Fibroblast of lung (primary cell): ENCODE data around the gene IFNW1. TPM values are rescaled to one million over a fixed set of nuclear protein-coding genes. Genes with fewer than 3 reads are reported as not detected.
"Not testable (repeated sequence)": the region's sequence is repeated elsewhere in the genome, so short reads cannot be mapped to it uniquely, and the experiment has no call there.

Experiments used
- DNase-seq, 2 donors: peaks; one replicate each; pipeline versions ENCODE4 v3.0.0 to v3.0.0-alpha.2; 2010; ENCODE audit warnings: low read depth in 2 of 2
- H2AFZ ChIP-seq: 2 replicates; pipeline ENCODE4 v1.5.1; 2012; ENCODE audit warnings: low read length, control low read depth, inconsistent platforms
- H3K27ac ChIP-seq: 2 replicates; pipeline ENCODE4 v1.5.1; 2011; ENCODE audit warnings: low read length, control low read depth; ENCODE audit not compliant: insufficient read depth
- H3K27me3 ChIP-seq: 2 replicates; pipeline ENCODE4 v1.5.1; 2011; ENCODE audit warnings: mild to moderate bottlenecking, low read length; ENCODE audit not compliant: control insufficient read depth, insufficient read depth
- H3K36me3 ChIP-seq: 2 replicates; pipeline ENCODE4 v1.5.1; 2011; ENCODE audit warnings: low read length; ENCODE audit not compliant: control insufficient read depth, insufficient read depth
- H3K4me1 ChIP-seq: 2 replicates; pipeline ENCODE4 v1.5.1; 2011; ENCODE audit warnings: low read length; ENCODE audit not compliant: control insufficient read depth, insufficient read depth; ENCODE audit errors: extremely low read depth
- H3K4me2 ChIP-seq: 2 replicates; pipeline ENCODE4 v1.5.1; 2011; ENCODE audit warnings: low read length, control low read depth; ENCODE audit not compliant: insufficient read depth; ENCODE audit errors: extremely low read depth
- H3K4me3 ChIP-seq, 4 experiments: fragments of 200-600 bp in 1 of 4; sonication (generic) in 1 of 4; replicated peaks in 1 of 4; 2 replicates each; pipeline ENCODE4 v1.5.1; 2011 to 2016; ENCODE audit warnings: low read length in 4 of 4, low read depth in 3 of 4, mild to moderate bottlenecking in 3 of 4, control low read depth in 2 of 4, inconsistent platforms in 1 of 4, mixed read lengths in 1 of 4; ENCODE audit not compliant: insufficient read depth in 1 of 4; ENCODE audit errors: control extremely low read depth in 1 of 4
- H3K79me2 ChIP-seq: 2 replicates; pipeline ENCODE4 v1.5.1; 2012; ENCODE audit warnings: mild to moderate bottlenecking, low read length, inconsistent platforms; ENCODE audit not compliant: control insufficient read depth, insufficient read depth
- H3K9ac ChIP-seq: 2 replicates; pipeline ENCODE4 v1.5.1; 2011; ENCODE audit warnings: mild to moderate bottlenecking, low read length, control low read depth; ENCODE audit not compliant: insufficient read depth
- H3K9me3 ChIP-seq: 2 replicates; pipeline ENCODE4 v1.5.1; 2012; ENCODE audit warnings: low read depth, low read length; ENCODE audit not compliant: control insufficient read depth, insufficient read depth
- H4K20me1 ChIP-seq: 2 replicates; pipeline ENCODE4 v1.5.1; 2011; ENCODE audit warnings: low read length; ENCODE audit not compliant: control insufficient read depth, insufficient read depth; ENCODE audit errors: extremely low read depth
- EZH2 ChIP-seq: IDR thresholded peaks from 2 replicates; pipeline ENCODE4 v1.5.1; 2012; ENCODE audit warnings: low read length, control low read depth, mild to moderate bottlenecking; ENCODE audit errors: missing control alignments
- polyA minus RNA-seq: library from RNA; depleted of rRNA, polyadenylated mRNA; stranded (reverse); fragments of >200 nt; gene quantifications from 2 replicates; pipeline ENCODE4 v1.2.3, GENCODE V29; 2011; ENCODE audit warnings: low replicate concordance
- polyA plus RNA-seq, 2 donors: library from polyadenylated mRNA; depleted of rRNA in 1 of 2; stranded (reverse) in 1 of 2; unstranded in 1 of 2; fragments of >200 nt; gene quantifications; 2 replicates each; pipeline ENCODE4 v1.2.1, GENCODE V29; 2011 to 2012; ENCODE audit warnings: missing spikeins in 1 of 2
- total RNA-seq: library from RNA; depleted of rRNA; stranded (reverse); fragments of >200 nt; gene quantifications from 2 replicates; pipeline ENCODE4 v1.2.1, GENCODE V29; 2014
- TF ChIP-seq, protein P1 (sequence below), 2 donors: IDR thresholded peaks in 1 of 2; conservative IDR thresholded peaks in 1 of 2; 1 replicate in 1 of 2; 2 replicates in 1 of 2; pipeline ENCODE4 v1.5.1; 2011 to 2012; ENCODE audit warnings: low read length in 2 of 2, control low read depth in 1 of 2, inconsistent platforms in 1 of 2, low read depth in 1 of 2, mild to moderate bottlenecking in 1 of 2

Gene IFNW1
- total RNA-seq: not detected in 2 replicates
- polyA plus RNA-seq: not detected in 2 replicates
- not detected in 2 replicates for polyA plus RNA-seq (2012)
- not detected in 2 replicates for polyA minus RNA-seq

DNA sequence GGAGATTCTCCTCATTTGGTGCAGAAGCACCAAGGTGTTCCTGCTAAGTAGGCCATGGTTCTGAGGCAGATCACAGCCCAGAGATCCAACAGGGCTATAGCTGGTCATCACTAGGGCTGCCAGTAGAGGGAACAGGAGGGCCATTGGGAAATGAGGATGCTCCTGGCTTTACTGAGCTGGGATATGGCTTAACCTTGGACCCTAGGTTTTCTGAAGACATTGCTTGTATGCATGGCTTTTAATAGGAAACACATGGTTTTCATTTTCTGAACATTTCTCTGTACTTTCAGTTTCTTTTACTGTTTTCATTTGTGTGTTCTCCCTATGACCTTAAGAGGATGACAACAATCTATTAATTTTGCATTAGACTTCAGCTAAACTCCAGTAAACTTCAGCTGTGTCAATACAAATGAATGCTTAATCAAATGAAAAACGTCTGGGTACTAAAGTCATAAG is at the start of gene IFNW1:
Gene IFNW1, minus strand, starts transcription at position 406 of the 456 bp plus-strand sequence. Its CDS starts 262 bp downstream, at position 144.
- Histone ChIP-seq H3K4me1 (no peaks in the 10 kb centered on the region), H3K79me2 (no peaks in the 10 kb centered on the region), H3K36me3 (no peaks in the 10 kb centered on the region), H3K9me3 (no peaks in the 10 kb centered on the region), H4K20me1 (no peaks in the 10 kb centered on the region), H3K27ac (no peak within 1 kb of the TSS), H3K27me3 (no peaks in the 10 kb centered on the region), H3K4me3 (no peak within 1 kb of the TSS), H3K9ac (no peak within 1 kb of the TSS), H2AFZ (no peak within 1 kb of the TSS), H3K4me2 (no peak within 1 kb of the TSS)
- TF ChIP-seq EZH2: no peak
- TF ChIP-seq, protein P1, sequence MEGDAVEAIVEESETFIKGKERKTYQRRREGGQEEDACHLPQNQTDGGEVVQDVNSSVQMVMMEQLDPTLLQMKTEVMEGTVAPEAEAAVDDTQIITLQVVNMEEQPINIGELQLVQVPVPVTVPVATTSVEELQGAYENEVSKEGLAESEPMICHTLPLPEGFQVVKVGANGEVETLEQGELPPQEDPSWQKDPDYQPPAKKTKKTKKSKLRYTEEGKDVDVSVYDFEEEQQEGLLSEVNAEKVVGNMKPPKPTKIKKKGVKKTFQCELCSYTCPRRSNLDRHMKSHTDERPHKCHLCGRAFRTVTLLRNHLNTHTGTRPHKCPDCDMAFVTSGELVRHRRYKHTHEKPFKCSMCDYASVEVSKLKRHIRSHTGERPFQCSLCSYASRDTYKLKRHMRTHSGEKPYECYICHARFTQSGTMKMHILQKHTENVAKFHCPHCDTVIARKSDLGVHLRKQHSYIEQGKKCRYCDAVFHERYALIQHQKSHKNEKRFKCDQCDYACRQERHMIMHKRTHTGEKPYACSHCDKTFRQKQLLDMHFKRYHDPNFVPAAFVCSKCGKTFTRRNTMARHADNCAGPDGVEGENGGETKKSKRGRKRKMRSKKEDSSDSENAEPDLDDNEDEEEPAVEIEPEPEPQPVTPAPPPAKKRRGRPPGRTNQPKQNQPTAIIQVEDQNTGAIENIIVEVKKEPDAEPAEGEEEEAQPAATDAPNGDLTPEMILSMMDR (conservative IDR thresholded peaks at IDR 0.05 in 1 of 2, IDR thresholded peaks at IDR 0.05 in 1 of 2; ENCODE audit: low read depth in 1 of 2, low read length in 2 of 2): peak in 1 of 2 donors; percentile 37
- DNase-seq: peak in 1 of 2 donors; percentile 3

DNA sequence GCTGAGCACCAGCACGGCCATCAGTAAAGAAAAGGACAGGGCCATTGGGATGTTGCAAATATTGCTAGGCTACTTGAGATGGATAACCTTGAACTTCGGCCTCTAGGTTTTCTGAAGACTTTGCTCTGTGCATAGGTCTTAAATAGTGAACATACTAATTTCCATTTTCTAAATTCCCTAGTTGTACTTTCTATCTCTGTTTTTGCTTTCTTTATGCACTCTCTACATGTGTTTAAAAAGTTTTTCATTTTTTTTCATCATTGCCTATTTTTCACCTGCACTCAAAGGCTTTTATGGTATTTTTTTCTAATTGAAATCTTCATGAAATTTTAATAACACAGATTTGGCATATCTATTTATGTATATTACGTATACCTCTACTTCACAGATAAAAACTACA is 45.9 kb upstream of the IFNW1 start, which contains the start of gene IFNA4:
Gene IFNA4, minus strand, starts transcription at position 101 of the 400 bp plus-strand sequence. Its CDS starts 56 bp downstream, at position 45.
- not testable (repeated sequence) for H3K79me2 ChIP-seq, H3K4me3 ChIP-seq, H3K4me1 ChIP-seq, H4K20me1 ChIP-seq, H3K36me3 ChIP-seq, H3K9me3 ChIP-seq, DNase-seq, H3K27ac ChIP-seq, H2AFZ ChIP-seq, H3K27me3 ChIP-seq, H3K4me2 ChIP-seq, H3K9ac ChIP-seq

DNA sequence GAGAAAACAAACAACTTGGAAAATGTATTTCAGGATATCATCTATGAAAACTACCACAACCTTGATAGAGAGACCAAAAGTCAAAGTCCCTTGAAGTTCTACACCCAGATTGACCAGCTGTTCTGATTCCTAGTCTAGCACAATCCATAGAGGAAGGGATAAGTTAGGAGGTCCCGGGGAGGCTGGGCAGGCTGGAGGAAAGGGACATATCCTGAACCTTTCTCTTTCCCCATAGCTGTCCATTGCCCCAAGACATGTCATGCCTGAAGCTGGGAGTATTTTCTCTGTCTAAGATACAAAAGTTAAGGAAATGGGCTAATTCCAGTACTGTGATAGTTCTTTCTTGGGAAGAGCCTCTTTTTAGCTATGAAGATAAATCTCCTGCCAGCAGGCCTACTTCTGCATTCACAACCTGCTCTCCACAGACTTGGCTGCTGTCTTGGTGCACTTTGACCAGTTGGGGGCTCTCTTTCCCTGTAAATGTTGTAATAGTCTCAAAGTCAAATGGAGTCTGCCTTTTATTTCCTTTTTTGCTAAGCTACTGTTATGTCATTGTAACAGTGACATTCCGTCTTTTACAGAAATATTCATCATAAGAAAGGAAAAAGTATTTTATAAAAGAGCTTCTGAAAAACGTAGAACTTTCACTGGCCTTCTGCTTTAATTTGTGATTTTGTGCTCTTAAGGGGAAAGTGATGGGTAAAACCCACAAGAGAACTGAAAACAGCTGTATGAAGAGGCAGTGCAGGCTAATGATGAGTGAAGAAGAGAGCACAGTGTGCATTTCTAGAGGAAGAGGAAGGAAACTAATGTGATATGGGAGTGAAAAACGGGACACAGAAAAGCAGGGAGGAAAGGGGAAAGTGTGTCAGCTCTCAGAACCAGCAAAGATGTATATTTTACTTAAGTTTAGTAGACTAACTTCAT is 41.4 kb upstream of the IFNW1 start:
- H3K27me3 ChIP-seq, H4K20me1 ChIP-seq, H3K79me2 ChIP-seq, H3K4me3 ChIP-seq, H3K9ac ChIP-seq, H2AFZ ChIP-seq, H3K9me3 ChIP-seq, H3K4me2 ChIP-seq, H3K36me3 ChIP-seq, H3K4me1 ChIP-seq, H3K27ac ChIP-seq: not testable (repeated sequence)
- TF ChIP-seq, protein P1 (conservative IDR thresholded peaks at IDR 0.05 in 1 of 2, IDR thresholded peaks at IDR 0.05 in 1 of 2; ENCODE audit: low read depth in 1 of 2, low read length in 2 of 2): peak; percentile 47 to 54
- DNase-seq: peak in 1 of 2 donors; percentile 1
